H9 (cell line): ENCODE measurements around the gene HIPK2. TPM values are rescaled to one million over a fixed set of nuclear protein-coding genes. Genes with fewer than 3 reads are reported as not detected.

Experiments
- DNase-seq: peaks from one replicate; pipeline ENCODE4 v3.0.0-alpha.2; 2017
- H2AFZ ChIP-seq: one replicate; pipeline ENCODE4 v1.6.1; 2013; ENCODE audit warnings: mild to moderate bottlenecking, low read length, control low read depth, moderate library complexity
- H2AK5ac ChIP-seq: 2 replicates; pipeline ENCODE4 v1.6.1; 2013; ENCODE audit warnings: low read length, control low read depth, mixed read lengths; ENCODE audit not compliant: insufficient read length
- H2BK120ac ChIP-seq: one replicate; pipeline ENCODE4 v1.6.1; 2013; ENCODE audit warnings: low read depth, mild to moderate bottlenecking, low read length, control low read depth, inconsistent platforms; ENCODE audit not compliant: poor library complexity, severe bottlenecking
- H2BK12ac ChIP-seq: 2 replicates; pipeline ENCODE4 v1.6.1; 2013; ENCODE audit warnings: low read length, control low read depth, mixed read lengths, low read depth; ENCODE audit not compliant: insufficient read length
- H2BK15ac ChIP-seq: 2 replicates; pipeline ENCODE4 v1.6.1; 2013; ENCODE audit warnings: low read depth, low read length, control low read depth
- H2BK20ac ChIP-seq: one replicate; pipeline ENCODE4 v1.6.1; 2013; ENCODE audit warnings: low read depth, mild to moderate bottlenecking, low read length, control low read depth, inconsistent platforms; ENCODE audit not compliant: poor library complexity, severe bottlenecking
- H2BK5ac ChIP-seq: 2 replicates; pipeline ENCODE4 v1.6.1; 2013; ENCODE audit warnings: low read length, control low read depth, mixed read lengths; ENCODE audit not compliant: insufficient read length
- H3K14ac ChIP-seq: 2 replicates; pipeline ENCODE4 v1.6.1; 2013; ENCODE audit warnings: low read length, control low read depth; ENCODE audit not compliant: insufficient read depth
- H3K18ac ChIP-seq: 2 replicates; pipeline ENCODE4 v1.6.1; 2013; ENCODE audit warnings: low read depth, mild to moderate bottlenecking, mixed read lengths, low read length, control low read depth; ENCODE audit not compliant: insufficient read length
- H3K23ac ChIP-seq: 2 replicates; pipeline ENCODE4 v1.6.1; 2013; ENCODE audit warnings: low read length, control low read depth, mixed read lengths, low read depth; ENCODE audit not compliant: insufficient read length
- H3K23me2 ChIP-seq: 2 replicates; pipeline ENCODE4 v1.6.1; 2013; ENCODE audit warnings: low read depth, mild to moderate bottlenecking, mixed read lengths, low read length, control low read depth; ENCODE audit not compliant: insufficient read length, poor library complexity, severe bottlenecking
- H3K27ac ChIP-seq: 2 replicates; pipeline ENCODE4 v1.5.1; 2013; ENCODE audit warnings: low read length, control low read depth, mixed read lengths, low read depth; ENCODE audit not compliant: insufficient read length
- H3K27me3 ChIP-seq: 2 replicates; pipeline ENCODE4 v1.6.1; 2013; ENCODE audit warnings: low read length, control low read depth, inconsistent platforms; ENCODE audit not compliant: insufficient read depth
- H3K4ac ChIP-seq: 2 replicates; pipeline ENCODE4 v1.6.1; 2013; ENCODE audit warnings: low read depth, mild to moderate bottlenecking, control low read depth, inconsistent platforms, low read length, moderate library complexity
- H3K4me1 ChIP-seq: 2 replicates; pipeline ENCODE4 v1.6.1; 2013; ENCODE audit warnings: low read length, control low read depth, inconsistent platforms; ENCODE audit not compliant: insufficient read depth
- H3K4me2 ChIP-seq: 2 replicates; pipeline ENCODE4 v1.6.1; 2013; ENCODE audit warnings: low read length, control low read depth, mixed read lengths; ENCODE audit not compliant: insufficient read length, insufficient read depth
- H3K56ac ChIP-seq: 2 replicates; pipeline ENCODE4 v1.6.1; 2013; ENCODE audit warnings: low read depth, mild to moderate bottlenecking, mixed read lengths, low read length, control low read depth; ENCODE audit not compliant: insufficient read length
- H3K79me1 ChIP-seq: 2 replicates; pipeline ENCODE4 v1.6.1; 2013; ENCODE audit warnings: low read depth, mild to moderate bottlenecking, moderate library complexity, low read length, control low read depth, inconsistent platforms; ENCODE audit not compliant: insufficient read depth, poor library complexity, severe bottlenecking
- H3K79me2 ChIP-seq: 2 replicates; pipeline ENCODE4 v1.6.1; 2013; ENCODE audit warnings: low read length, control low read depth, inconsistent platforms; ENCODE audit not compliant: insufficient read depth
- H3K9ac ChIP-seq: 2 replicates; pipeline ENCODE4 v1.6.1; 2013; ENCODE audit warnings: low read length, control low read depth, mixed read lengths; ENCODE audit not compliant: insufficient read length; ENCODE audit errors: extremely low read depth
- H3K9me3 ChIP-seq: one replicate; pipeline ENCODE4 v1.6.1; 2013; ENCODE audit warnings: low read depth, low read length, inconsistent platforms; ENCODE audit not compliant: control insufficient read depth
- H3T11ph ChIP-seq: one replicate; pipeline ENCODE4 v1.6.1; 2013; ENCODE audit warnings: mild to moderate bottlenecking, low read length, control low read depth, inconsistent platforms
- H4K20me1 ChIP-seq: one replicate; pipeline ENCODE4 v1.6.1; 2013; ENCODE audit not compliant: control insufficient read depth, insufficient read length, insufficient read depth
- H4K5ac ChIP-seq: 2 replicates; pipeline ENCODE4 v1.6.1; 2013; ENCODE audit warnings: low read depth, mild to moderate bottlenecking, mixed read lengths, low read length, control low read depth; ENCODE audit not compliant: insufficient read length
- H4K8ac ChIP-seq: replicated peaks from 2 replicates; pipeline ENCODE4 v1.6.1; 2013; ENCODE audit warnings: low read length, control low read depth, mixed read lengths, low read depth; ENCODE audit not compliant: insufficient read length
- H4K91ac ChIP-seq: 2 replicates; pipeline ENCODE4 v1.6.1; 2013; ENCODE audit warnings: low read depth, mild to moderate bottlenecking, moderate library complexity, mixed read lengths, low read length, control low read depth; ENCODE audit not compliant: insufficient read length
- H3K27ac Mint-ChIP-seq, 3 experiments: 2 replicates in 2 of 3; 3 replicates in 1 of 3; pipeline ENCODE4 v1.8.0; 2020 to 2021; ENCODE audit warnings: mixed read lengths in 3 of 3, mild to moderate bottlenecking in 1 of 3, moderate library complexity in 1 of 3
- H3K27me3 Mint-ChIP-seq: 2 replicates; pipeline ENCODE4 v1.8.0; 2021; ENCODE audit warnings: low read depth, mild to moderate bottlenecking, moderate library complexity, mixed read lengths
- H3K36me3 Mint-ChIP-seq, 3 experiments: 2 replicates in 2 of 3; 3 replicates in 1 of 3; pipeline ENCODE4 v1.8.0; 2020 to 2021; ENCODE audit warnings: low read depth in 3 of 3, mixed read lengths in 3 of 3; ENCODE audit not compliant: insufficient read depth in 1 of 3
- H3K4me1 Mint-ChIP-seq, 2 experiments: 2 replicates each; pipeline ENCODE4 v1.8.0; 2020; ENCODE audit warnings: mixed read lengths in 2 of 2
- H3K4me3 Mint-ChIP-seq, 2 experiments: 2 replicates in 1 of 2; 3 replicates in 1 of 2; pipeline ENCODE4 v1.8.0; 2020 to 2021; ENCODE audit warnings: mild to moderate bottlenecking in 2 of 2, mixed read lengths in 2 of 2, moderate library complexity in 1 of 2
- H3K9me3 Mint-ChIP-seq, 2 experiments: 2 replicates in 1 of 2; 3 replicates in 1 of 2; pipeline ENCODE4 v1.8.0; 2020; ENCODE audit warnings: mild to moderate bottlenecking in 2 of 2, mixed read lengths in 2 of 2, moderate library complexity in 1 of 2
- WGBS: extraction: QIAGEN DNeasy Blood & Tissue Kit; methylation state at CpG from one replicate; pipeline ENCODE4 v1.1.7; 2013; ENCODE audit warnings: missing lambda C conversion rate, low lambda C conversion rate, mixed read lengths; ENCODE audit not compliant: insufficient read length; ENCODE audit errors: extremely low coverage; 5-methylcytosine and 5-hydroxymethylcytosine counted together
- total RNA-seq: library from RNA; stranded (reverse); gene quantifications from 2 replicates; pipeline ENCODE4 v1.2.1, GENCODE V29; 2021
- TF ChIP-seq, protein P1 (sequence below): fragments of 200-600 bp; sonication (generic); conservative IDR thresholded peaks from 3 replicates; pipeline ENCODE4 v1.8.0; 2021; ENCODE audit warnings: antibody characterized with exemption, mild to moderate bottlenecking

HIPK2 gene
- total RNA-seq, 1 experiment from 2014 or later = 21.9 TPM

DNA sequence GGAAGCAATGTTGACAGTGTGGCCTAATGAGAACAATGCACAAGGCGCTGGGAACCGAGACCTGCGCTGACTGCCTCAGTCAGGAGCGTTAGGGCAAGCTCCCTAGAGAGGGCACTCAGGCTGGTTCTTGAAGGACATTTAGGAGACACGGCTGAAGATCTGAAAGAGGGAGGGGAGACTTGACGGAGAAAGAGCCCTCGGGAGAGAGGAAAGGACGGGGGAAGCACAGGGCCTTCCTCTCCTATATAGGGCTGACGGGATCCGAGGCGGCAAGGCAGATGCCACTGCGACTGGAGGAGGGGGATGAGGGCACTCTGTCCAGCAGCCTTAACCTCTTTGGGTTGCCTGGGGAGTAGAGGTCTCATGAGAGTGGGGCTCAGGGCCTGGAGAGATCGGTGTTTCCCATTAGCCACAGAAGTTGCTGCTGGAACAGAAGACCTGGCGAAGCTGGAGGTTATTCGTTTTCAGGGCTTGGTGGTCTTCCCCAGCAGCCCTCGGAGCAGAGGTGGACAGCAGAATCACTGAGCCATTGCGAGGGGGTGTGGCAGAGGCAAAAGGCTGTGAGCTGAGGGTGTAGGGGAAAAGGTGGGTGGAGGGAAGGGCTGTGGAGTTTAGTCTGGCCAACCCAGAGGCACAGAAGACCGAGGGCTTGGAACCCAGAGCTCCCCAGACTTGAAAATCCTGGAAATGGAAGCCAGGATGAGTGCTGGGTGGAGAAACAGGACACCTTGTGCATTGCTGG is 218.3 kb downstream of the HIPK2 start:
- H2AK5ac ChIP-seq = no peak overlapping the region
- H3K79me1 ChIP-seq = no peaks in the 10 kb centered on the region
- no peak overlapping the region for H4K5ac ChIP-seq
- H3K27ac ChIP-seq = no peak overlapping the region
- no peaks in the 10 kb centered on the region for H3K9me3 ChIP-seq
- H3K4ac ChIP-seq = no peak overlapping the region
- Mint-ChIP-seq H3K27me3 (peaks cover 2% of the 10 kb centered on the region; the same call in 1 of the 2 replicates), H3K4me3 (no peak overlapping the region), H3K4me1 (peaks cover 11 to 17% of the 10 kb centered on the region in 2 experiments), H3K27ac (peak overlapping the region in 2 of 3 experiments; percentile 29 to 37; a peak in 4 of 7 replicates), H3K9me3 (peaks cover 3 to 6% of the 10 kb centered on the region in 2 experiments; a peak in 2 of 5 replicates), H3K36me3 (peaks cover 0 to 12% (median 5%) of the 10 kb centered on the region in 3 experiments; a peak in 4 of 7 replicates)
- H3K56ac ChIP-seq = no peak overlapping the region
- H2AFZ ChIP-seq = no peak overlapping the region
- H4K8ac ChIP-seq = no peak overlapping the region
- H2BK20ac ChIP-seq = no peak overlapping the region
- no peak overlapping the region for H2BK15ac ChIP-seq
- H3K23ac ChIP-seq = no peak overlapping the region
- no peak overlapping the region for H3K4me2 ChIP-seq
- DNase-seq = no peak
- TF ChIP-seq, protein P1, sequence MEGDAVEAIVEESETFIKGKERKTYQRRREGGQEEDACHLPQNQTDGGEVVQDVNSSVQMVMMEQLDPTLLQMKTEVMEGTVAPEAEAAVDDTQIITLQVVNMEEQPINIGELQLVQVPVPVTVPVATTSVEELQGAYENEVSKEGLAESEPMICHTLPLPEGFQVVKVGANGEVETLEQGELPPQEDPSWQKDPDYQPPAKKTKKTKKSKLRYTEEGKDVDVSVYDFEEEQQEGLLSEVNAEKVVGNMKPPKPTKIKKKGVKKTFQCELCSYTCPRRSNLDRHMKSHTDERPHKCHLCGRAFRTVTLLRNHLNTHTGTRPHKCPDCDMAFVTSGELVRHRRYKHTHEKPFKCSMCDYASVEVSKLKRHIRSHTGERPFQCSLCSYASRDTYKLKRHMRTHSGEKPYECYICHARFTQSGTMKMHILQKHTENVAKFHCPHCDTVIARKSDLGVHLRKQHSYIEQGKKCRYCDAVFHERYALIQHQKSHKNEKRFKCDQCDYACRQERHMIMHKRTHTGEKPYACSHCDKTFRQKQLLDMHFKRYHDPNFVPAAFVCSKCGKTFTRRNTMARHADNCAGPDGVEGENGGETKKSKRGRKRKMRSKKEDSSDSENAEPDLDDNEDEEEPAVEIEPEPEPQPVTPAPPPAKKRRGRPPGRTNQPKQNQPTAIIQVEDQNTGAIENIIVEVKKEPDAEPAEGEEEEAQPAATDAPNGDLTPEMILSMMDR = no peak
- H3K79me2 ChIP-seq = no peaks in the 10 kb centered on the region
- no peak overlapping the region for H4K91ac ChIP-seq
- no peak overlapping the region for H2BK5ac ChIP-seq
- no peaks in the 10 kb centered on the region for H4K20me1 ChIP-seq
- WGBS = no CpG with 5 or more reads among the region's 18 CpGs
- H3K9ac ChIP-seq = no peak overlapping the region
- no peaks in the 10 kb centered on the region for H3K27me3 ChIP-seq
- H3K14ac ChIP-seq = no peak overlapping the region
- H3K18ac ChIP-seq = no peak overlapping the region
- no peak overlapping the region for H2BK12ac ChIP-seq
- no peaks in the 10 kb centered on the region for H3K23me2 ChIP-seq
- no peaks in the 10 kb centered on the region for H3K4me1 ChIP-seq
- H2BK120ac ChIP-seq = no peak overlapping the region
- no peak overlapping the region for H3T11ph ChIP-seq
